SK-N-SH treated with all-trans-retinoic acid at 6 μM for 48 hours (cell line): ENCODE results near the gene RNU5D-1.
"Not testable (repeated sequence)": the region's sequence is repeated elsewhere in the genome, so short reads cannot be mapped to it uniquely, and the experiment has no call there.

Experiments used
- ATAC-seq: fragments of 200-7000 bp; cut with Tn5 transposase; 3 replicates; pipeline ENCODE4 v1.9.1; 2020; ENCODE audit warnings: mild to moderate bottlenecking, moderate library complexity
- ARNTL ChIP-seq: fragments of 450-650 bp; formaldehyde crosslinking; IDR thresholded peaks from 2 replicates; pipeline ENCODE4 v1.5.0; 2020; ENCODE audit warnings: low read depth, mild to moderate bottlenecking, moderate library complexity, borderline replicate concordance
- CSDC2 ChIP-seq: fragments of 250-450 bp; sonication (Bioruptor Pico); IDR thresholded peaks from 2 replicates; pipeline ENCODE4 v1.5.0; 2020; ENCODE audit warnings: mild to moderate bottlenecking, moderate library complexity
- ESRRG ChIP-seq: fragments of 250-450 bp; sonication (Bioruptor Pico); IDR thresholded peaks from 2 replicates; pipeline ENCODE4 v1.6.1; 2021; ENCODE audit warnings: mild to moderate bottlenecking
- ISL1 ChIP-seq: fragments of 250-450 bp; sonication (Bioruptor Pico); IDR thresholded peaks from 2 replicates; pipeline ENCODE4 v2.1.2; 2022; ENCODE audit warnings: mild to moderate bottlenecking, moderate library complexity
- OSR1 ChIP-seq: fragments of 250-450 bp; sonication (Bioruptor Pico); IDR thresholded peaks from 2 replicates; pipeline ENCODE4 v1.8.0; 2022; ENCODE audit warnings: moderate library complexity, mild to moderate bottlenecking, inconsistent platforms
- PPARA ChIP-seq: fragments of 250-450 bp; sonication (Bioruptor Pico); IDR thresholded peaks from 2 replicates; pipeline ENCODE4 v1.5.0; 2020; ENCODE audit warnings: mild to moderate bottlenecking, borderline replicate concordance
- RARB ChIP-seq: fragments of 250-450 bp; sonication (Bioruptor Pico); IDR thresholded peaks from 2 replicates; pipeline ENCODE4 v1.8.0; 2021; ENCODE audit warnings: mild to moderate bottlenecking, moderate library complexity
- SNAI2 ChIP-seq: fragments of 250-450 bp; sonication (Bioruptor Pico); IDR thresholded peaks from 2 replicates; pipeline ENCODE4 v1.5.0; 2020; ENCODE audit warnings: mild to moderate bottlenecking, moderate library complexity
- TCF4 ChIP-seq: fragments of 250-450 bp; sonication (Bioruptor Pico); IDR thresholded peaks from 2 replicates; pipeline ENCODE4 v1.8.0; 2021; ENCODE audit warnings: mild to moderate bottlenecking, moderate library complexity, borderline replicate concordance
- TOX ChIP-seq: fragments of 250-450 bp; sonication (Bioruptor Pico); IDR thresholded peaks from 2 replicates; pipeline ENCODE4 v1.8.0; 2021; ENCODE audit warnings: mild to moderate bottlenecking, moderate library complexity, borderline replicate concordance
- ZC3H10 ChIP-seq: fragments of 250-450 bp; sonication (Bioruptor Pico); IDR thresholded peaks from 2 replicates; pipeline ENCODE4 v1.5.1; 2021; ENCODE audit warnings: mild to moderate bottlenecking, moderate library complexity
- ZFP30 ChIP-seq: fragments of 450-650 bp; formaldehyde crosslinking; IDR thresholded peaks from 2 replicates; pipeline ENCODE4 v1.5.0; 2022; ENCODE audit warnings: mild to moderate bottlenecking, moderate library complexity
- ZNF565 ChIP-seq: fragments of 450-650 bp; formaldehyde crosslinking; conservative IDR thresholded peaks from 2 replicates; pipeline ENCODE4 v1.5.0; 2020; ENCODE audit warnings: low read depth, mild to moderate bottlenecking, moderate library complexity
- ZNF8 ChIP-seq: fragments of 450-650 bp; formaldehyde crosslinking; IDR thresholded peaks from 2 replicates; pipeline ENCODE4 v1.5.0; 2020; ENCODE audit warnings: mild to moderate bottlenecking, moderate library complexity
- TF ChIP-seq, protein P1 (sequence below): fragments of 250-450 bp; sonication (Bioruptor Pico); IDR thresholded peaks from 2 replicates; pipeline ENCODE4 v1.5.1; 2020; ENCODE audit warnings: low read depth, mild to moderate bottlenecking, moderate library complexity
- TF ChIP-seq, protein P2 (sequence below): fragments of 250-450 bp; sonication (Bioruptor Pico); IDR thresholded peaks from 2 replicates; pipeline ENCODE4 v1.8.0; 2020; ENCODE audit warnings: mild to moderate bottlenecking, moderate library complexity, borderline replicate concordance
- TF ChIP-seq, protein P3 (sequence below): fragments of 250-450 bp; sonication (Bioruptor Pico); IDR thresholded peaks from 2 replicates; pipeline ENCODE4 v1.5.0; 2020; ENCODE audit warnings: mild to moderate bottlenecking, moderate library complexity
- TF ChIP-seq, protein P4 (sequence below): fragments of 250-450 bp; sonication (Bioruptor Pico); IDR thresholded peaks from 2 replicates; pipeline ENCODE4 v1.5.1; 2021; ENCODE audit warnings: mild to moderate bottlenecking, moderate library complexity
- TF ChIP-seq, protein P5 (sequence below): fragments of 250-450 bp; sonication (Bioruptor Pico); IDR thresholded peaks from 2 replicates; pipeline ENCODE4 v1.8.0; 2021; ENCODE audit warnings: low read depth, mild to moderate bottlenecking, moderate library complexity, borderline replicate concordance

RNU5D-1 gene

DNA sequence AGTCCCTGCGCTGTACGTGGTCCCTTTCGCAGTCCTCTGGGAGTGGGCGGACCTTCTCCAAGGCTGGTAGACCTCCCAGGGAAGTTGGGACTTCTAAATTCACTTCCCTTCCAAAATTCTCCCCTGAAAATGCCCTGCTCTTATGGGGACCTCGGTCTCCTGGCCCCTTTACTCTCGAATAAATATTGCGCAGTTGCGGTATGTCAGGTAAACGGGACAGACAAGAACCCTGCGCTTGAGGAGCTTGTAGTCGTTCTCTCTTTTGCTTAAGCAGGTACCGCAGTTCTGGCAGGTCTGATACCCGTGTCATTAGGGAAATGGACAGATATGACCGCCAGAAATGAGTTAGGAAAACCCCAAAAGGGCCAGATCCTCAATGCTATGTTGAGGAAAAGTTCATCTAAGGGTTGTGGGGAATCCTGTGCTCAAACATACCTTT, 9.2 kb upstream of the RNU5D-1 start:
- ATAC-seq = peak; percentile 61
- TF ChIP-seq RARB (CRISPR knock-in tag) = no peak

DNA sequence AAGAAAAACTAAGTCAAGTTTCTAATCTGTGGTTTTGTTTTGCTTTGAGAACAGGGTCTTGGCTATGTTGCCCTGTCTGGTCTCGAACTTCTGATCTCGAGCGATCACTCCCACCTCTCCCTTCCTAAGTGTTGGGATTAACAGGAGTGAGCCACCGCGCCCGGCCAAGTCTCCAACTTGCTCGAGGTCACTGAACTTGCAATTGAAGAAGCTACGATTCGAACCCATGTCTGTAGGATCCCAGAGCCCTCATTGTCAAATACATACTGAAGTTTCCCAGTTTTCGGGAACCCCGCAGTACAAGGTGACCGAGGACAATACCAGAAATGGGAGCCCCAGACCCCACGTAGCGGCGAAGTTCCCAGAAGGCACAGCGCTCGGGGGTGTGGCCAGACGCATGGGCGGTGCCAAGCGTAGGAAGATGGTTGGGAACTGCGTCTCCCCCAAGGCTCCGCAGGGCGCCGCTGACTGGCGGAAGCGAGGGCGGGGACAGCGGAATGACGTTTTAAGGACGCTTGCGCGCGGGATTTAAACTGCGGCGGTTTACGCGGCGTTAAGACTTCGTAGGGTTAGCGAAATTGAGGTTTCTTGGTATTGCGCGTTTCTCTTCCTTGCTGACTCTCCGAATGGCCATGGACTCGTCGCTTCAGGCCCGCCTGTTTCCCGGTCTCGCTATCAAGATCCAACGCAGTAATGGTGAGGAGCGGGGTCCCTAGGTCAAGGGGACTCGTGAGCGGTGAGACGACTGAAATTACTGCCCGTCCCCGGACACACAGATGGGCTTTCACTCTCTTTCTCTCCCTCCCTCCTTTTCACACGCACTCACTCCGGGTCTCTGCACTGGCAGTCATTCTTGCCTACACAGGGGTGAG, 8.6 kb upstream of the RNU5D-1 start, which contains the start of gene KIF2C:
Gene KIF2C (plus strand): TSS at position 531 of the 872 bp plus-strand sequence. CDS start 96 bp downstream, at position 627.
- ATAC-seq = peak; percentile 99
- TF ChIP-seq SNAI2 = peak; percentile 41; the same call in 1 of the 2 replicates
- no peak for TF ChIP-seq ZFP30 (CRISPR knock-in tag)

DNA sequence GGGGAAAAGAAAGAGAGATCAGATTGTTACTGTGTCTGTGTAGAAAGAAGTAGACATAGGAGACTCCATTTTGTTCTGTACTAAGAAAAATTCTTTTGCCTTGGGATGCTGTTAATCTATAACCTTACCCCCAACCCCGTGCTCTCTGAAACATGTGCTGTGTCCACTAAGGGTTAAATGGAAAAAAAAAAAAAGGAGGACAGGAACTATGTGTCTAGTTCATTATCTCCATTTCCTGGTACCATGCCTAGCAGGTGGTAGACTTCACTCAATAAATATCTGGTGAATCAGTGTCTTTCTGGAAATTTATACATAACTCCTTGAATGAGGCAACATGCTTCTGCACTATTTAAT, 8.0 kb upstream of the RNU5D-1 start:
- ATAC-seq = not testable (repeated sequence)

DNA sequence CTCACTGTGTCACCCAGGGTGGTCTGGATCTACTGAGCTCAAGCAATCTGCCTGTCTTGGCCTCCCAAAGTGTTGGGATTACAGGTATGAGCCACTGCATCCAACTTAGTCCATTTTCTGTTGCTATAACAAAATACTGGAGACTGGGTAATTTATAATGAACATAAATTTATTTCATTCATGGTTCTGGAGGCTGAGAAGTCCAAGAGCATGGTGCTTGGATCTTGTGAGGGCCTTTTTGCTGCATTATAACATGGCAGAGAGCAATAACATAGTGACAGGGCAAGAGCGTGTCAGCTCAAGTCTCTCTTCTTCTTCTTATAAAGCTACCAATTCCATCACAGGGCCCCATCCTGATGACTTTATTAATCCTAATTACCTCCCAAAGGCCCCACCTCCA, 5.0 kb upstream of the RNU5D-1 start:
- TF ChIP-seq SNAI2 = no peak
- TF ChIP-seq CSDC2 (CRISPR knock-in tag) = no peak
- no peak for TF ChIP-seq RARB (CRISPR knock-in tag)
- TF ChIP-seq ZNF8 = no peak
- no peak for TF ChIP-seq ESRRG
- no peak for TF ChIP-seq ZC3H10
- TF ChIP-seq ARNTL (CRISPR knock-in tag) = no peak
- TF ChIP-seq, protein P1, sequence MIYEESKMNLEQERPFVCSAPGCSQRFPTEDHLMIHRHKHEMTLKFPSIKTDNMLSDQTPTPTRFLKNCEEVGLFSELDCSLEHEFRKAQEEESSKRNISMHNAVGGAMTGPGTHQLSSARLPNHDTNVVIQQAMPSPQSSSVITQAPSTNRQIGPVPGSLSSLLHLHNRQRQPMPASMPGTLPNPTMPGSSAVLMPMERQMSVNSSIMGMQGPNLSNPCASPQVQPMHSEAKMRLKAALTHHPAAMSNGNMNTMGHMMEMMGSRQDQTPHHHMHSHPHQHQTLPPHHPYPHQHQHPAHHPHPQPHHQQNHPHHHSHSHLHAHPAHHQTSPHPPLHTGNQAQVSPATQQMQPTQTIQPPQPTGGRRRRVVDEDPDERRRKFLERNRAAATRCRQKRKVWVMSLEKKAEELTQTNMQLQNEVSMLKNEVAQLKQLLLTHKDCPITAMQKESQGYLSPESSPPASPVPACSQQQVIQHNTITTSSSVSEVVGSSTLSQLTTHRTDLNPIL = no peak
- TF ChIP-seq, protein P2, sequence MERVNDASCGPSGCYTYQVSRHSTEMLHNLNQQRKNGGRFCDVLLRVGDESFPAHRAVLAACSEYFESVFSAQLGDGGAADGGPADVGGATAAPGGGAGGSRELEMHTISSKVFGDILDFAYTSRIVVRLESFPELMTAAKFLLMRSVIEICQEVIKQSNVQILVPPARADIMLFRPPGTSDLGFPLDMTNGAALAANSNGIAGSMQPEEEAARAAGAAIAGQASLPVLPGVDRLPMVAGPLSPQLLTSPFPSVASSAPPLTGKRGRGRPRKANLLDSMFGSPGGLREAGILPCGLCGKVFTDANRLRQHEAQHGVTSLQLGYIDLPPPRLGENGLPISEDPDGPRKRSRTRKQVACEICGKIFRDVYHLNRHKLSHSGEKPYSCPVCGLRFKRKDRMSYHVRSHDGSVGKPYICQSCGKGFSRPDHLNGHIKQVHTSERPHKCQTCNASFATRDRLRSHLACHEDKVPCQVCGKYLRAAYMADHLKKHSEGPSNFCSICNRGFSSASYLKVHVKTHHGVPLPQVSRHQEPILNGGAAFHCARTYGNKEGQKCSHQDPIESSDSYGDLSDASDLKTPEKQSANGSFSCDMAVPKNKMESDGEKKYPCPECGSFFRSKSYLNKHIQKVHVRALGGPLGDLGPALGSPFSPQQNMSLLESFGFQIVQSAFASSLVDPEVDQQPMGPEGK (CRISPR knock-in tag) = no peak
- TF ChIP-seq, protein P3, sequence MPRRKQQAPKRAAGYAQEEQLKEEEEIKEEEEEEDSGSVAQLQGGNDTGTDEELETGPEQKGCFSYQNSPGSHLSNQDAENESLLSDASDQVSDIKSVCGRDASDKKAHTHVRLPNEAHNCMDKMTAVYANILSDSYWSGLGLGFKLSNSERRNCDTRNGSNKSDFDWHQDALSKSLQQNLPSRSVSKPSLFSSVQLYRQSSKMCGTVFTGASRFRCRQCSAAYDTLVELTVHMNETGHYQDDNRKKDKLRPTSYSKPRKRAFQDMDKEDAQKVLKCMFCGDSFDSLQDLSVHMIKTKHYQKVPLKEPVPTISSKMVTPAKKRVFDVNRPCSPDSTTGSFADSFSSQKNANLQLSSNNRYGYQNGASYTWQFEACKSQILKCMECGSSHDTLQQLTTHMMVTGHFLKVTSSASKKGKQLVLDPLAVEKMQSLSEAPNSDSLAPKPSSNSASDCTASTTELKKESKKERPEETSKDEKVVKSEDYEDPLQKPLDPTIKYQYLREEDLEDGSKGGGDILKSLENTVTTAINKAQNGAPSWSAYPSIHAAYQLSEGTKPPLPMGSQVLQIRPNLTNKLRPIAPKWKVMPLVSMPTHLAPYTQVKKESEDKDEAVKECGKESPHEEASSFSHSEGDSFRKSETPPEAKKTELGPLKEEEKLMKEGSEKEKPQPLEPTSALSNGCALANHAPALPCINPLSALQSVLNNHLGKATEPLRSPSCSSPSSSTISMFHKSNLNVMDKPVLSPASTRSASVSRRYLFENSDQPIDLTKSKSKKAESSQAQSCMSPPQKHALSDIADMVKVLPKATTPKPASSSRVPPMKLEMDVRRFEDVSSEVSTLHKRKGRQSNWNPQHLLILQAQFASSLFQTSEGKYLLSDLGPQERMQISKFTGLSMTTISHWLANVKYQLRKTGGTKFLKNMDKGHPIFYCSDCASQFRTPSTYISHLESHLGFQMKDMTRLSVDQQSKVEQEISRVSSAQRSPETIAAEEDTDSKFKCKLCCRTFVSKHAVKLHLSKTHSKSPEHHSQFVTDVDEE (CRISPR knock-in tag) = no peak
- TF ChIP-seq, all 23 proteins: peak for 0
- no peak for ATAC-seq

DNA sequence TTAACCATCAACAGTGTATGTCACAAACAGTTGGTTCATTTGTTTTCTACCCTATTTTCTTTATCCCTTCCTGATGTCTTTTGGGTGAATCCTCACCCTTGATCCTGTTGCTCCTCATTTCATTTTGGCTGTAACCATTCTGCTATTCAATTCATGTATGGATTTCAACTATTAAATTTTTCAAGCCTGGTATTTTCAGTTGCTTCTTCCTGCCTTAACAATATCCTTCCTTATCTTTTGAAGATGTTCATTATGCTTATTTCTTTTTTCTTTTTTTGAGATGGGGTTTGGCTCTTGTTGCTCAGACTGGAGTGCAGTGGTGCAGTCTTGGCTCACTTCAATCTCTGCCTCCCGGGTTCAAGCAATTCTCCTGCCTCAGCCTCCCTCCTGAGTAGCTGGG, 2.8 kb upstream of the RNU5D-1 start:
- TF ChIP-seq, protein P1 = no peak
- TF ChIP-seq ZFP30 (CRISPR knock-in tag) (no peak), OSR1 (no peak), PPARA (no peak), ZNF565 (CRISPR knock-in tag) (no peak), CSDC2 (CRISPR knock-in tag) (no peak), TOX (no peak), TCF4 (CRISPR knock-in tag) (no peak), ZC3H10 (no peak), RARB (CRISPR knock-in tag) (no peak), ISL1 (CRISPR knock-in tag) (no peak)
- TF ChIP-seq, protein P4, sequence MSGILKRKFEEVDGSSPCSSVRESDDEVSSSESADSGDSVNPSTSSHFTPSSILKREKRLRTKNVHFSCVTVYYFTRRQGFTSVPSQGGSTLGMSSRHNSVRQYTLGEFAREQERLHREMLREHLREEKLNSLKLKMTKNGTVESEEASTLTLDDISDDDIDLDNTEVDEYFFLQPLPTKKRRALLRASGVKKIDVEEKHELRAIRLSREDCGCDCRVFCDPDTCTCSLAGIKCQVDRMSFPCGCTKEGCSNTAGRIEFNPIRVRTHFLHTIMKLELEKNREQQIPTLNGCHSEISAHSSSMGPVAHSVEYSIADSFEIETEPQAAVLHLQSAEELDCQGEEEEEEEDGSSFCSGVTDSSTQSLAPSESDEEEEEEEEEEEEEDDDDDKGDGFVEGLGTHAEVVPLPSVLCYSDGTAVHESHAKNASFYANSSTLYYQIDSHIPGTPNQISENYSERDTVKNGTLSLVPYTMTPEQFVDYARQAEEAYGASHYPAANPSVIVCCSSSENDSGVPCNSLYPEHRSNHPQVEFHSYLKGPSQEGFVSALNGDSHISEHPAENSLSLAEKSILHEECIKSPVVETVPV = no peak
- TF ChIP-seq, protein P5, sequence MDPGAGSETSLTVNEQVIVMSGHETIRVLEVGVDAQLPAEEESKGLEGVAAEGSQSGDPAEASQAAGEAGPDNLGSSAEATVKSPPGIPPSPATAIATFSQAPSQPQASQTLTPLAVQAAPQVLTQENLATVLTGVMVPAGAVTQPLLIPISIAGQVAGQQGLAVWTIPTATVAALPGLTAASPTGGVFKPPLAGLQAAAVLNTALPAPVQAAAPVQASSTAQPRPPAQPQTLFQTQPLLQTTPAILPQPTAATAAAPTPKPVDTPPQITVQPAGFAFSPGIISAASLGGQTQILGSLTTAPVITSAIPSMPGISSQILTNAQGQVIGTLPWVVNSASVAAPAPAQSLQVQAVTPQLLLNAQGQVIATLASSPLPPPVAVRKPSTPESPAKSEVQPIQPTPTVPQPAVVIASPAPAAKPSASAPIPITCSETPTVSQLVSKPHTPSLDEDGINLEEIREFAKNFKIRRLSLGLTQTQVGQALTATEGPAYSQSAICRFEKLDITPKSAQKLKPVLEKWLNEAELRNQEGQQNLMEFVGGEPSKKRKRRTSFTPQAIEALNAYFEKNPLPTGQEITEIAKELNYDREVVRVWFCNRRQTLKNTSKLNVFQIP (CRISPR knock-in tag) = no peak
- ATAC-seq = no peak
